Gastrocnemius medialis (tissue), 4 donors: ENCODE measurements around the gene ZIC1. TPM values are rescaled to one million over a fixed set of nuclear protein-coding genes. Genes with fewer than 3 reads are reported as not detected.

Experiments
- ATAC-seq, 2 donors: fragments of 150-250 bp; one replicate each; pipeline ENCODE4 v1.9.1; 2016
- DNase-seq, 2 donors: peaks; one replicate each; pipeline ENCODE4 v3.0.0-alpha.2; 2019
- H3K27ac ChIP-seq, 4 donors: fragments of 200-600 bp; sonication (generic); 1 replicate in 1 of 4; 2 replicates in 3 of 4; pipeline ENCODE4 v1.5.1; 2016 to 2018; ENCODE audit warnings: mild to moderate bottlenecking in 2 of 4, moderate library complexity in 1 of 4
- H3K27me3 ChIP-seq, 3 donors: fragments of 200-600 bp; sonication (generic) in 2 of 3; 1 replicate in 1 of 3; 2 replicates in 2 of 3; pipeline versions ENCODE4 v1.5.1 to v1.6.0; 2016 to 2019; ENCODE audit warnings: mild to moderate bottlenecking in 1 of 3, moderate library complexity in 1 of 3
- H3K36me3 ChIP-seq, 2 donors: fragments of 200-600 bp; sonication (generic) in 1 of 2; one replicate each; pipeline ENCODE4 v1.5.1; 2017 to 2018
- H3K4me1 ChIP-seq, 2 donors: fragments of 200-600 bp; sonication (generic) in 1 of 2; one replicate each; pipeline ENCODE4 v1.5.1; 2016 to 2017; ENCODE audit warnings: mild to moderate bottlenecking in 2 of 2
- H3K4me3 ChIP-seq, 4 donors: fragments of 200-600 bp; sonication (generic) in 3 of 4; 1 replicate in 1 of 4; 2 replicates in 3 of 4; pipeline ENCODE4 v1.5.1; 2016 to 2019; ENCODE audit warnings: mild to moderate bottlenecking in 2 of 4
- H3K9me3 ChIP-seq, 3 donors: fragments of 200-600 bp; sonication (generic) in 2 of 3; 1 replicate in 1 of 3; 2 replicates in 2 of 3; pipeline ENCODE4 v1.5.1; 2016 to 2019
- POLR2A ChIP-seq, 2 donors: fragments of 450-650 bp; IDR thresholded peaks; one replicate each; pipeline ENCODE4 v1.6.1; 2017; ENCODE audit warnings: antibody characterized with exemption in 2 of 2, mild to moderate bottlenecking in 2 of 2, moderate library complexity in 2 of 2
- in situ Hi-C, 4 donors: fragments of 200-750 bp; cut with MboI; loops; one replicate each; pipeline versions ENCODE4 v1.15.0 to v1.8.0; 2017; ENCODE audit warnings: low sequenced_read_pairs in 4 of 4
- intact Hi-C: fragments of 100-400 bp; cut with DNase I; formaldehyde crosslinking; loops from one replicate; pipeline ENCODE4 v1.15.1; 2023; ENCODE audit warnings: low total_unique reads
- total RNA-seq, 4 donors: library from RNA; depleted of rRNA; stranded (reverse); fragments of >200 nt; gene quantifications; one replicate each; pipeline versions ENCODE4 v1.1.0 to v1.2.3, GENCODE V29; 2016
- TF ChIP-seq, protein P1 (sequence below), 5 experiments: fragments of 450-650 bp in 3 of 5; fragments of 200-600 bp in 2 of 5; sonication (generic) in 2 of 5; IDR thresholded peaks in 4 of 5; conservative IDR thresholded peaks in 1 of 5; 1 replicate in 4 of 5; 2 replicates in 1 of 5; pipeline ENCODE4 v1.5.1; 2016 to 2019; ENCODE audit warnings: antibody characterized with exemption in 5 of 5, mild to moderate bottlenecking in 3 of 5, moderate library complexity in 3 of 5

Gene ZIC1
- total RNA-seq, 4 donors from 2014 or later: 3.3 to 5.2 (median 4.3) TPM

DNA sequence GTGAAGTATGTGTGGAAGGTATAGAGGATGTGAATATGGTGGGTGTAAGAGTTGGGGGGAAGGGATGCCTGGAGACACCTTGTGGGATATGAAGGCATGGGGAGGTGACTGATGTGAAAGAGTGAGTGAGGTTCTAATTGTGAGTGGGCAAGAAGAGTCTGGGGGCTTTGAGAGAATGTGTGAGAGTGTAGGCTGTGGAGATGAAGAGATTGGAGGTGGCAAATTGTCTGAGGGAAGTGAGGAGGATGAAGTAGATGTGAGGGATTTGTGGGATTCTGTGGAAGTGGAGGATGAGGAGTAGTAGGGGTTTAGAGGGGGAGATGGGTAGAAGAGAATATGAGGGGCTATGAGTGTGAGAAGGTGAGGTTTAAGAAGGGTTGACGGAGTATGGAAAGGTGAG lies 44.4 kb upstream of the ZIC1 start:
- no peaks in the 10 kb centered on the region for H3K9me3 ChIP-seq
- in situ Hi-C loops (no loop called here), intact Hi-C loops (no loop called here)
- DNase-seq: no peak
- H3K36me3 ChIP-seq: no peaks in the 10 kb centered on the region
- no peak for ATAC-seq
- no peak overlapping the region for H3K4me3 ChIP-seq
- no peak overlapping the region for H3K27ac ChIP-seq
- peaks cover 43 to 52% (median 49%) of the 10 kb centered on the region in 3 donors for H3K27me3 ChIP-seq
- no peak for TF ChIP-seq POLR2A (IDR thresholded peaks at IDR 0.05)
- TF ChIP-seq, protein P1, sequence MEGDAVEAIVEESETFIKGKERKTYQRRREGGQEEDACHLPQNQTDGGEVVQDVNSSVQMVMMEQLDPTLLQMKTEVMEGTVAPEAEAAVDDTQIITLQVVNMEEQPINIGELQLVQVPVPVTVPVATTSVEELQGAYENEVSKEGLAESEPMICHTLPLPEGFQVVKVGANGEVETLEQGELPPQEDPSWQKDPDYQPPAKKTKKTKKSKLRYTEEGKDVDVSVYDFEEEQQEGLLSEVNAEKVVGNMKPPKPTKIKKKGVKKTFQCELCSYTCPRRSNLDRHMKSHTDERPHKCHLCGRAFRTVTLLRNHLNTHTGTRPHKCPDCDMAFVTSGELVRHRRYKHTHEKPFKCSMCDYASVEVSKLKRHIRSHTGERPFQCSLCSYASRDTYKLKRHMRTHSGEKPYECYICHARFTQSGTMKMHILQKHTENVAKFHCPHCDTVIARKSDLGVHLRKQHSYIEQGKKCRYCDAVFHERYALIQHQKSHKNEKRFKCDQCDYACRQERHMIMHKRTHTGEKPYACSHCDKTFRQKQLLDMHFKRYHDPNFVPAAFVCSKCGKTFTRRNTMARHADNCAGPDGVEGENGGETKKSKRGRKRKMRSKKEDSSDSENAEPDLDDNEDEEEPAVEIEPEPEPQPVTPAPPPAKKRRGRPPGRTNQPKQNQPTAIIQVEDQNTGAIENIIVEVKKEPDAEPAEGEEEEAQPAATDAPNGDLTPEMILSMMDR (IDR thresholded peaks at IDR 0.05 in 4 of 5, conservative IDR thresholded peaks at IDR 0.05 in 1 of 5): no peak
- H3K4me1 ChIP-seq: peaks cover 0 to 3% of the 10 kb centered on the region in 2 donors

DNA sequence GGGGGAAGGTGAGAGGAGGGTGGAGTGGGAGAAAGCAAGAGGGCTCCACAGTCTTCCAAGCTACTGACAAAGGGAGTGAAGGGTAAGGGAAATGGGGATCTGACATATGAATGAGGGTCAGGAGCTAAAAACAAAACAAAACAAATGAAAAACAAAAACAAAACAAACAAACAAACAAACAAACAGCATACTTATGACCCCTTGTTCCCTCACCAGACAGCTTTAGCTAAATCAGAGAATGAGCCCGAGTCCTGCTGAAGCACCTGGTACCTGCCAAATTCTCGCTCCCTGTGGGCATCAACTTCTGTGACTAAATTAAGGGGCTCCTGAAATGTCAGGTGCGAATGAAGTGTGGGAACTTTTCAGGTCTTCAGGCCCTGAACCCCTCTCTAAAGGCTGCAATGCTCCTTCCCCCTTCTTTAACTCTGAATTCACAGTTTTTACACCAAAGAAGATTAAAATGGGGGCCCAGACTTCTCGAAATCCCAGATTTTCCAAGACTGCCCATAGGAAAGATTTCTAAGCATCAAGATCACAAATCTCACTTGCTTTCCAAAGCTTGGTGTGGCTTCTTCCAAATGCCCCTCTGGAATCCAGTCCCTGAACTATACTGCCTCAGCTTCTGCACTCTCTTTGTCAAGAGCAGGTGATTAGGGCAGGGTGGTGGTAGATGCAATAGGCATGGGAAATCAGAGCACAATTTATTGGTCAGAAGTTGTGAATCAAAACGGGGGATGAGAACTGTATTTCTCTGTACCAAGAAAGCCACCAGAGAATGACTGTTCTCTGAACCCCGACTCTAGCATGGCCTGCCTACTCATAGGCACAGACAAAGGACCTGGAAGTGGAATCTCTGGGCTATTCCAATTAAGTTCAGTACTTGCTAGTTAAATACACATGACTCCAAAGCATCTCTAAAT lies 43.7 kb upstream of the ZIC1 start:
- H3K27me3 ChIP-seq: peaks cover 49 to 52% (median 50%) of the 10 kb centered on the region in 3 donors
- intact Hi-C loops (no loop called here), in situ Hi-C loops (no loop called here)
- no peaks in the 10 kb centered on the region for H3K9me3 ChIP-seq
- no peak for ATAC-seq
- H3K4me1 ChIP-seq: peaks cover 0 to 3% of the 10 kb centered on the region in 2 donors
- H3K4me3 ChIP-seq: no peak overlapping the region
- H3K36me3 ChIP-seq: no peaks in the 10 kb centered on the region
- no peak for DNase-seq
- no peak for TF ChIP-seq POLR2A (IDR thresholded peaks at IDR 0.05)
- TF ChIP-seq, protein P1 (IDR thresholded peaks at IDR 0.05 in 4 of 5, conservative IDR thresholded peaks at IDR 0.05 in 1 of 5): no peak
- H3K27ac ChIP-seq: no peak overlapping the region

DNA sequence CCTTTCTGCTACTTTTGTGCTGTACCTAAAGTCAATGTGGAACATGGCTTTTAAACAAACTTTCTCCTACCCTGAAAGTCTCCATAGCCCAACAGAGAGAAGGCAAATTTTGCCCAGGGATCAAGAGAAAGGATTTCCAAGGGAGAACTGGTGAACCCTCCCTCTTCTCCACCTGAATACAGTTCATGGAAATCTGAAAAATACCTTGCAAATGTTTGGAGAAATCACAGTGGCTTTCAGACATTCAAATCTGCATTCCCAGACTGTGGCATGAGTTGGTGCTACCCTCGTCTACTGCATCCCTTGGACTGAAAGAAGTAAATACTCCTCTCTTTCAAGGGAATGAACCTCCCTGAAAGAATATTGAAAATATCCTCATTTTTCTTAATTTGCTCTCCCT lies 41.5 kb upstream of the ZIC1 start:
- Histone ChIP-seq H3K4me1 (peaks cover 0 to 3% of the 10 kb centered on the region in 2 donors), H3K9me3 (no peaks in the 10 kb centered on the region), H3K27ac (no peak overlapping the region), H3K4me3 (no peak overlapping the region), H3K27me3 (peaks cover 64 to 69% (median 65%) of the 10 kb centered on the region in 3 donors), H3K36me3 (no peaks in the 10 kb centered on the region)
- DNase-seq (no peak), ATAC-seq (no peak)
- intact Hi-C loops: no loop called here
- in situ Hi-C loops: no loop called here
- TF ChIP-seq POLR2A (IDR thresholded peaks at IDR 0.05): no peak
- TF ChIP-seq, protein P1 (IDR thresholded peaks at IDR 0.05 in 4 of 5, conservative IDR thresholded peaks at IDR 0.05 in 1 of 5): no peak

DNA sequence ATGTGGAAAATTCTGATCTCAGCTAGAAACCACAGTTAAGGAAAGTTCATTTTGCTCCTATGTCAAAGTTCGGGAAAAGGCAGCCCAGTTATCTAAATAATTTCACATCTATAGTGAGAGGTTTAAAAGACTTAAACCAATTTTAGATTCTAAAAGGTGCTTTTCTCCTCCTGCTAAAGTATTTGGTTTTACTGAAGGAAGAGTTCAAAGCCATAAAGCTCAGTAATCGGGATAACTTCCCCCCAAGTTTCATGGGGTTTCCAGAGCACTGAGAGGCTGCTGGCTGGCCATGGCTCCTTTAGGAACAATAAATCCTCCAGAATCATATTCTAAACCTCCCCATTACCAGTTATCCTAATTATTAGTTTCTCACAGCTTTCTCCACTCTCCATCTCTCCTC lies 41.0 kb upstream of the ZIC1 start:
- intact Hi-C loops: no loop called here
- peaks cover 0 to 3% of the 10 kb centered on the region in 2 donors for H3K4me1 ChIP-seq

More for the DNA sequence above, 41.0 kb upstream of the ZIC1 start:
- no peak for ATAC-seq
- Histone ChIP-seq H3K9me3 (no peaks in the 10 kb centered on the region), H3K4me3 (no peak overlapping the region), H3K27me3 (peaks cover 68 to 73% (median 69%) of the 10 kb centered on the region in 3 donors), H3K36me3 (no peaks in the 10 kb centered on the region), H3K27ac (no peak overlapping the region)
- in situ Hi-C loops: no loop called here
- TF ChIP-seq, protein P1 (IDR thresholded peaks at IDR 0.05 in 4 of 5, conservative IDR thresholded peaks at IDR 0.05 in 1 of 5): no peak
- no peak for TF ChIP-seq POLR2A (IDR thresholded peaks at IDR 0.05)
- DNase-seq: no peak
